ENCODE measurements around the gene CAMTA1.

The CAMTA1 gene

DNA sequence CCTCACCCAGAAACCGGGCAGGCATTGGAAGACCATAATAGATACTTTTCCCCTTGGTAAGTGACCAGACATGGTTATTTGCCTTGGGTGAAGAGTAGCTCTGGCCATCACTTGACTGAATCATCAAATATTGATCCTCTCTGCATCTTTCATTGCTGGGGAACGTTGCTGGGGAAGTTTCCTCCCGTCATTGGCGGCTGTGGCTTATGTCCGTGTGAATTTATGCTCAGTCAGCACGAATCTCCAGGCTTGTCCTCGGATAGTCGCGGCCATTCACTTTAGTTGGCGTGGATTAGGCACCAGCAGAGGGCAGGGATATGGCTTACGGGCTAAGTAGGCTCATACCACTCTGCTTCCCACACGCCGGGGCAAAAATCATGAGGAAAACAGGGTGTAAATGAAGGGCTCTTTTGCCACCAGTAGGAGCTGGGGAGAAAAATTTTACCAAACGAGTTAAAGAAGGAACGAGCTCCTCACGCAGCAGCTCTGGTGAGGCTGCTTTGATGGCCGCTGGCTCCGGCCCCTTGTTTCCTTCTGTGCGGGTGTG, 473.4 kb downstream of the CAMTA1 start:
- TF ChIP-seq, protein P1, sequence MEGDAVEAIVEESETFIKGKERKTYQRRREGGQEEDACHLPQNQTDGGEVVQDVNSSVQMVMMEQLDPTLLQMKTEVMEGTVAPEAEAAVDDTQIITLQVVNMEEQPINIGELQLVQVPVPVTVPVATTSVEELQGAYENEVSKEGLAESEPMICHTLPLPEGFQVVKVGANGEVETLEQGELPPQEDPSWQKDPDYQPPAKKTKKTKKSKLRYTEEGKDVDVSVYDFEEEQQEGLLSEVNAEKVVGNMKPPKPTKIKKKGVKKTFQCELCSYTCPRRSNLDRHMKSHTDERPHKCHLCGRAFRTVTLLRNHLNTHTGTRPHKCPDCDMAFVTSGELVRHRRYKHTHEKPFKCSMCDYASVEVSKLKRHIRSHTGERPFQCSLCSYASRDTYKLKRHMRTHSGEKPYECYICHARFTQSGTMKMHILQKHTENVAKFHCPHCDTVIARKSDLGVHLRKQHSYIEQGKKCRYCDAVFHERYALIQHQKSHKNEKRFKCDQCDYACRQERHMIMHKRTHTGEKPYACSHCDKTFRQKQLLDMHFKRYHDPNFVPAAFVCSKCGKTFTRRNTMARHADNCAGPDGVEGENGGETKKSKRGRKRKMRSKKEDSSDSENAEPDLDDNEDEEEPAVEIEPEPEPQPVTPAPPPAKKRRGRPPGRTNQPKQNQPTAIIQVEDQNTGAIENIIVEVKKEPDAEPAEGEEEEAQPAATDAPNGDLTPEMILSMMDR (IDR thresholded peaks at IDR 0.05; ENCODE audit: low read depth, low read length) = no peak
- no peak overlapping the region for H3K4me3 ChIP-seq (ENCODE audit: low read depth, low read length)

DNA sequence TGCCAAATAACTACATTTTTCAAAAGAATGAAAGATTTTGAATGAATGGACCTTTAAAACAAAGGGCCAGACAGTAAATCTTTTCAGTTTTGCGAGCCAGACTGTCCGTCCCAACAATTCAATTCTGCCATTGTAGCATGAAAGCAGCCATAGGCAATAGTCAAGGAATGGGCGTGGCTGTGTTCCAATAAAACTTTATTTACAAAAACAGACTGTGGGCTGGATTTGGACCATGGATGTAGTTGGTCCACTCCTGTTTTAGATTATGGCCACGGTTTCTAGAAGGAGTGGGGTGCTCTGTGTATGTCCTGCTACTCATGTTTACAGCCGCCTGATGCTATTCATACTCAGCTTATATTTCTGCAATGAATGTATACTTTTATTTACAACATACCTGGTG, 474.7 kb downstream of the CAMTA1 start:
- TF ChIP-seq, protein P1 (IDR thresholded peaks at IDR 0.05; ENCODE audit: low read depth, low read length) = no peak

DNA sequence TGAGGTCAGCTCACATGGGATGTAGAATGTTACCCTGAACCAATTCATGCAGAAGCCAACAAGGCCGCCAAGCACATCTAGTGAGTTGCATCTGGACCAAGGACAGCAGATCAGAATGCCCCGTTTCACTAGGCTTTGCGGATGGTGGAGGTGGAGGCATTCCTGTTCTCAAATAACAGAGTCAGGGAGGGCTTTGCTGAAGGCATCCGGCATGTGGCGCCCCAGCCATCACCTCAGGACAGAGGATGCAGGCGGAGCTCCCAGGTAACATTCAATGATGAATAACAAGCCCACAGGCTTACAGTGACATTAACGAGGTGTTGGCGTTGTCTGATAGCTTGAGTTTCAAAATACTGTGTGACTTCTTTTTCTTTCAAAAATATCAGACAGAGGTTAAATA, 476.2 kb downstream of the CAMTA1 start:
- H3K4me3 ChIP-seq (ENCODE audit: low read depth, low read length) = no peak overlapping the region
- TF ChIP-seq, protein P1 (IDR thresholded peaks at IDR 0.05; ENCODE audit: low read depth, low read length) = no peak

More for the DNA sequence above, 474.7 kb downstream of the CAMTA1 start:
- H3K4me3 ChIP-seq (ENCODE audit: low read depth, low read length) = no peak overlapping the region

DNA sequence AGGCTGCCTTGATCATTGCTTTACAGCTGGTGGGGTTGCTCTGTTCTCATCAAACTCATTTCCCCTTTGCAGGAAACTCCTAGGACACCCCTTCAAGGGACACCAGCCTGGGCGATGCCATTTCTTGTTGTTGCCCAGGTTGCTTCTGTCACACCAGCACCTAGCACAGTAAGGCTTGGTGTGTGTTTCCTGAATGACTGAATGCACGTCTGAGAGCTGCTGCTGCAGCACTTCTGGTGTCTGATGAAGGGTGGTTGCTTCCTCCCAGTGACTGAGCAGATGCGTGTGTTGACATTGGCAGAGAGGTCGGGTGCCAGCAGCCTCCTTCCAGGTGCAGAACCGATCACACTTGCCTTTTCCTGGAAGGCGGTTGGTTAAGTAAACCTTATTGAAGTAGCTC, 477.4 kb downstream of the CAMTA1 start:
- H3K4me3 ChIP-seq (ENCODE audit: low read depth, low read length) = no peak overlapping the region
- TF ChIP-seq, protein P1 (IDR thresholded peaks at IDR 0.05; ENCODE audit: low read depth, low read length) = no peak

DNA sequence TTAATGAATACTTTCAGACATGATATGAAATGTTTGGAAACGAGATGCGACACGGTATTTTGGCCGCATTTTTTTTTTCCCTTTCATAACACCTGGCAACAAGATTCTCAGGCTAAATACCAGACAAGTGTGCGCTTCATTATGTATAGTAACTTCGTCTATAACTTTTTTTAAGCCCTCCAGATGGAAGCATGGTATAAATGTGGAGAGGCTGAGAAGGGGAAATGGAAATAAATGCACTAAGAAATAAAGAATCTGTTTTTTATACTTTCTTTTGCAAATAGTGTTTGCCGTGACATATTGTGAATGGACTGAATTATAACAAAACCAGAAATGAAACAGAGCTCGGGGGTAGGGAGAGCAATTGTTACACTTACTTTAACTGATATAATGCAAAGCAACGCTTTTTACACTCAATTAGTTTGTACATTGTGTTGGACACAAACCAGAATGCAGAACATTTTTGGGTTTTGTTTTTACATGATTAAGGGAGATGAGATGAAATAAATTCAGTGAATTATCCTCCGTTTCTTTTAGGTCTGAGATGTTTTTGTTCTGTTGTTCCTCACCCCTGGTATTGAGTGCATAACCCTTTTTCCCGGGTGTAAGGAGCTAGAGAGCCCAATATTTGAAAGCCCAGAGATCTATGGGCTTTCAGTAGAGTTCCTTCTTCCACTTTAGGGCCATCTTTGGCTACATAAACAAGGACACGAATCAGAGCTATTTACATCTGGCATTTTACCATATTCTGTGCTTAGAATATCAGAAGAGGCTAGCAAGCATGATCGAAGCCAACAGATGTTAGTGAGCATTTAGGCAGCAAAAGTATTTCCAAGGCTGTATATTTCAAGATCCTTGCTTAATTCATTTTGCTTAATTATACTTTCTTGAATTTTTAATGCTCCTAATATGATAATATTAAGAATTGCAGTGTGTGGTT, 478.0 kb downstream of the CAMTA1 start:
- TF ChIP-seq, protein P1 (IDR thresholded peaks at IDR 0.05; ENCODE audit: low read depth, low read length) = no peak
- no peak overlapping the region for H3K4me3 ChIP-seq (ENCODE audit: low read depth, low read length)

DNA sequence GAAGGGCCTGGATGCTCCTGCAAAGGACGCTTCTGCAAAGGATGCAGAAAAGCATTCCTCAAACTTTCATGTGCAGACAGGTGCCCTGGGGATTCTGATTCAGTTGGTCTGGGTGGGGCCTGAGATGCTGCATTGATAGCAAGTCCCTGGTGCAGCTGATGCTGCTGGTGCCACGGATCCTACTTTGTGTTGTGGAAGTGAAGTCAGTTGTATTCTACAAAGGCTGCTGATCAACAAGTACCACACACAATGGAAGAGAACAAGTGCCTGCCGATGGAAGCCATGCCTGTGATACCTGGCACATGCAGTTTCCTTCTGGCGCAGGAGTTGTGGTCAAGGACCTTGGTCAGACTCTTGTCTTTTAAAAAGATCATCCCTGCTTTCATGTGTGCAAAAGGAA, 478.8 kb downstream of the CAMTA1 start:
- TF ChIP-seq, protein P1 (IDR thresholded peaks at IDR 0.05; ENCODE audit: low read depth, low read length) = no peak
- H3K4me3 ChIP-seq (ENCODE audit: low read depth, low read length) = no peak overlapping the region

DNA sequence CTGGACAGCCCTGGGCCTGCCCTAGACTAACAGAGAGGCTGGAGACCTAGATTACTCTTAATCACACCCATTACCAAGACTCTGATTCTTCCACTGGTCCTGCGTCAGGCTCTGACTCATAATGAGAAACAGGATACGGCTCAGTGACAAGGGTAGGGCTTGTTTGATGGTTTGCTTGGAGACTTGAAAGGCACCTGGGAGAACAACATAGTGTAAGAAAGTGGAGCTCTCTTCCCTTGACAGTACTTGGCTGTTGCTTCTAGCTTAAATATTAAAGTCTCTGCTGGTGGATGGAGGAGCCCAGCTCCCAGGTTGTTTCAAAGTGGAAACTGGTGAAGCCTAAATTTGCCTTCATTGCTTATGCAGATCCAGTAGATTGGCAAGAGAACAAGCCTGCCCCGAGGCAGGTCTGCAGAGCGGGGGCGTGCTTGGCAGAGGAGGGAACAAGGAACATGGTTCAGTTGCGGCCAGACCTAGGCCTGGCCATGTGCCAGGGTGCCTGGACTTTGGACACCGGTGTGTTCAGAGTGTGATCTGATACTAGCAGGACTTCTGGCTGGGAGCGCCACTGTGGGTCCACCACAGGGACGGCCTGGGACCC, 480.6 kb downstream of the CAMTA1 start:
- no peak overlapping the region for H3K4me3 ChIP-seq (ENCODE audit: low read depth, low read length)
- TF ChIP-seq, protein P1 (IDR thresholded peaks at IDR 0.05; ENCODE audit: low read depth, low read length) = no peak

Measured in WI38 (cell line).